Measurements from ENCODE around the gene MYBPC2.

DNA sequence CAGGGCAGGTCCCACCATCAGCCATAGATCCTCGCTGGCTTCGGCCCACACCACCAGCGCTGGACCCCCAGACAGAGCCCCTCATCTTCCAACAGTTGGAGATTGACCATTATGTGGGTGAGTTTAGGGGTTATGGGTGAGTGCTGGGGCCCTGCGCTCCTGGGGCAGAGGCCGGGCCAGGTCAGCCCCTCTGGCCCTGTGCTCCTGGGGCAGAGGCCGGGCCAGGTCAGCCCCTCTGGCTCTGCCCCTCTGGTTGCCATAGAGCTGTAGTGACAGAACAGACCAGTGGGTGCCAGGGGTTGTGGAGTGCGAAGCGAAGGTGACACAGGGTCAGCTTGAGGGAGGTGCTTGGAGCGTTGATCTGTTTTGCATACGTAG, 33.3 kb upstream of the MYBPC2 start:
- no peak for TF ChIP-seq CTCF (IDR thresholded peaks at IDR 0.05; ENCODE audit: low read length)
- no peak for TF ChIP-seq EZH2 (IDR thresholded peaks at IDR 0.05; ENCODE audit: borderline replicate concordance, low read length)

All from OCI-LY1 (cell line).